Testis (tissue), 2 donors: Measurements from ENCODE around the gene TGFB3.
"Not testable (repeated sequence)": the region's sequence is repeated elsewhere in the genome, so short reads cannot be mapped to it uniquely, and the experiment has no call there.

Experiments
- CTCF ChIP-seq, 3 experiments: fragments of 450-650 bp in 2 of 3; fragments of 200-600 bp in 1 of 3; sonication (generic) in 1 of 3; IDR thresholded peaks; one replicate each; pipeline ENCODE4 v1.5.1; 2016 to 2019; ENCODE audit warnings: antibody characterized with exemption in 3 of 3, mild to moderate bottlenecking in 2 of 3, moderate library complexity in 1 of 3
- POLR2A ChIP-seq: fragments of 450-650 bp; IDR thresholded peaks from one replicate; pipeline ENCODE4 v1.6.1; 2017; ENCODE audit warnings: antibody characterized with exemption, mild to moderate bottlenecking, moderate library complexity

- TF ChIP-seq CTCF (IDR thresholded peaks at IDR 0.05); POLR2A: not testable (repeated sequence)
These were observed 61.4 kb downstream of the TGFB3 start for GRCh38 chr14:75920421-75920820.
